Activated CD4-positive, alpha-beta T cell treated with anti-CD3 and anti-CD28 coated beads, Interleukin-2, amount 50 U/mL, for 48 hours (primary cell): ENCODE results near the gene ZNF514.
"Not testable (repeated sequence)": the region's sequence is repeated elsewhere in the genome, so short reads cannot be mapped to it uniquely, and the experiment has no call there.

ENCODE experiments used
- DNase-seq, 2 experiments: peaks; one replicate each; pipeline ENCODE4 v3.0.0-alpha.2; 2020

ZNF514 gene

DNA sequence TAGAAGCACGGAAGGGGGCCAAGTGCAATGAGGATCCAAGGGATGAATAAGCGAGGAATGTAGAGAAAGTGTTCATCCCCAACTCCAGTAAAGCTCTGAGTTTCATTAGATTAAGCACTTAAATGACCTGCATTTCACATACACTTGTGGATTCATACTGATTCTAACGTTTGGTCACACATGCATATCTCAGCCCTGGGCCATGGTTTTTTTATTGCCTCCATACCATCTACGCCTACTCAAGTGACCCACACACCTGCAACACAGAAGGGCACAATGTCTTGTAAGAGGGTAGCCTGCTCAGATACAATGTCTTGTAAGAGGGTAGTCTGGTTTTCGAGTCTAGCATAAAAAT lies 37.5 kb downstream of the ZNF514 start:
- DNase-seq, result no peak

DNA sequence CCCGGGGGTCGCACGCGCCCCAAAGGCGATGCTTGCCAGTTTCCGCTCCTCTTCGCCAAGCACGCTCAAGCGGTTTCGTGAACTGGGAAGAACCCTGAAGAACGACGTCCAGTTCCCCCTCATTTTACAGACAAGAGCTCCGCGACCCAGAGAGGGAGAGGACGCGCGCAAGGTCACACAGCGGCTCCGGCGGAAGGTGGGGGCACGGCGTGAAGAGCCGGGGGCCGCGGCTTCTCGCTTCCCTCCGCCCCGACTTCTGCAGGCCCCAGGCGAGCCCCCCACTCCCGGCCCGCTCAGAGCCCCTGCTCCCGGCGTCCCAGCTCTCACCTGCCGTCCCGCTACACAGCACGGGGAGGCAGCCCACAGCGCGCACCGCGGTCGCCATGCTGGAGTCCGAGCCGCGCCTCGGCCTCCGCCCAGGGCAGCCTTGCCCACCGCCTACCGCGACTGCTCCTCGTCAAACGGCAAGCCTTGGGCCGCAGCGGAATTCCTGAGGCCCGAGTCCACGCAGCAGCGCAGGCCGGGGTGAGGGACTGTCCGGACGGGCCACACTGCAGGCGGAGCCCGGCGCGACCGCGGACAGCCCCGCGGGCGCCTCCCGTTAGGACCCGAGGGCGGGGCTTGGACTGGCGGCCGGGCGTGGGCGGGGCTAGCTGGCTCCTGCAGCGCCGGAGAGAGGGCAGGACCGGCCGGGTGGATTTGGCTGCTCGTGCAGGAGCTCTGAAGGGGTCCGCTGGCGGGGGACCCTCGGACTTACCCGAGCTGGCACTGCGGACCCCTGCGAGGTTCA lies 38.0 kb downstream of the ZNF514 start, which contains the start of gene MRPS5:
TSS of gene MRPS5 (minus strand) at position 402 of the 790 bp plus-strand sequence. CDS start at position 385, 17 bp downstream.
- peak; percentile 93 to 94 for DNase-seq

DNA sequence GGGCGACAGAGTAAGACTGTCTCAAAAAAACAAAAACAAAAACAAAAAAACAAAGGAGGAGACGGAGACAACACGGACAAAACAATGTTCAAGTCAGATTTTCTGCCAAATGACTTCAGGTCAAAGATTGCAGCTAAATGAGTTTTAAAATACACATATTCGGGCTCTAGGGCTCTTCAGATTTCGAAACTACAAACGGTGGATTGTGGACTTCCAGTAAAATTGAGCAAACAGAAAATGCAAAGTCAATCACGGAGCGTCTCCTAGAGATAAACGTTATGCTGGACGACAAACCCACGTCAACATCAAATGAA lies 38.6 kb downstream of the ZNF514 start:
- DNase-seq, result no peak

DNA sequence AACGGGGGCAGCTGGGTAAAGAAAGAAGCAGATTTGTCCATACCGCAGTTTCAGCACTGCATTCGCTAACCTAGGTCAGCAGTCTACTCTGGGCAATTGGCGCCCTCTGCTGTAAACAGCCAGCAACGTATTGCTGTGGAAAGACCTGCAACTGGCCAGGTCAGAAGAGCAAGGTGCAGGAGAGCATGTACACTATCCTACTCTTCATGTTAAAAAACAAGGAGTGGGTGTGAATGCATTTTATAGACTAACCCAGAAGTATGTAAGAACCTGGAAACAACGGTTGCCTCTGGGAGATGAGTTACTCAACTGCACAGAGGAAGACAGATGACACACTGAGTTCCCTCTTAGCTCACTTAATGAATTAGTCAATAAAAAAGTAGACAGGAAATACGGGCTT lies 44.2 kb downstream of the ZNF514 start:
- peak; percentile 76 to 78 for DNase-seq

DNA sequence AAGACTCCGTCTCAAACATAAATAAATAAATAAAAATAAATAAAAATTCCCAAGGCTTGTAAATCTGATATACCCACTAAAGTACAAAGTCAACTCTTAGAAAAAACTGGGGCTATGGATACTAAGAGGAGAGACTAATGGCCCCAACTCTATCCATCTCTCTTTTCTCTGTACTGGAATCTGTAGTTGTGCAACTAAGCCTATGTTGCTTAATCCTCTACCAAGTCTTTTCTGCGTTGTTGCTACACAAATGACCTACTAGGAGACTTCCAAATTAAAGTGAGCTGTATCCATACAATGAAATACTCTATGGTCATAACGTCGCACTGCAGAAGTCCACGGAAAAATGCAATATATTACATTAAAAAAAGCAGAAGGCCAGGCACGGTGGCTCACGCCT lies 46.2 kb downstream of the ZNF514 start:
- DNase-seq, result no peak

DNA sequence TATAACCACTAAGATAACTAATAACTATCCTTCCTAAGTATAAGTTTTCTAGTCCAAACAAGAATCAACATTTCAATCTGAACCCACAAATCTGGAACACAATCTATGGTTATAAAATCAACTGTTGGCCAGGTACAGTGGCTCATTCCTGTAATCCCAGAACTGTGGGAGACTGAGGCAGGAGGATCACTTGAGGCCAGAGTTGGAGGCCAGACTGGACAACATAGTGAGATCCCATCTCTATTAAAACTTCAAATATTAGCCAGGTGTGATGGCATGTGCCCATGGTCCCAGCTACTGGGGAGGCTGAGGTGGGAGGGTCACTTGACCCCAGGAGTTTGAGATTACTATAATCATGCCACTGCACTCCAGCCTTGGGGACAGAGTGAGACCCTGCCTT lies 49.3 kb downstream of the ZNF514 start:
- DNase-seq, result no peak

DNA sequence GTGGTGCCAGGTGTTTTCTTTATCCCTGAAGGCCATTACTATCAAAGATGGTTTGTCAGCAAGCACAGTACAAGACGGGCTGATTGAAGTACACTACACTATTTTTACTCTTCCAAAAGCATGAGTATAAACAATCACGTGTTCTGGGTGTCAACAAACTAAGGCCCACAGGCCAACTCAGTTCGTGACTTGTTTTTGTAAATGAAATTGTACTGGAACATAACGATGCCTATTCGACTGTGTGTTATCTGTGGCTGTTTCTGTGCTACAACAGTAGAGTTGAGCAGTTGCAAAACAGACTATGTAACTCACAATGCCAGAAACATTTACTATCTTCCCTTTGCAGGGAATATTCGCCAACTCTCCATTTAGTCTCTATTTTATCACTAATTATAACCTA lies 50.4 kb downstream of the ZNF514 start:
- DNase-seq, result no peak

DNA sequence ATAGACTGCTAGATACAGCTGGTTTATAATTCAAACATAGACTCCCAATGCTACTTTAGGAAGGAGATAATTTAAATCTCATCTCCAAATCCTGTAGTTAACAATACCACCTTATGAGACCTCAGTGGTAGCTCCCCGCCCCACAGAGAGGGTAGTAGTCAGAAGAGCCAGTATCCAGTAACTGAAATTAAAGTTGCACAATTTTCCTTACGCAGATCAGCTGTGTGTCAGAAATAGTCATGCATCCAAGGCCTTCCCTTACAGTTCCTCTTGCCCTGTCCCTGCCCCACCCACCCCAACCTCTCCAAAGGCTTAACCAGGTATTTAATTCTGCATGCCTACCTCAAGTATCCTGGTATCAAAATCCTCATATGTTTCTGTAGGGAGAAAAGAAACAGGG lies 53.6 kb downstream of the ZNF514 start:
- DNase-seq, result no peak

DNA sequence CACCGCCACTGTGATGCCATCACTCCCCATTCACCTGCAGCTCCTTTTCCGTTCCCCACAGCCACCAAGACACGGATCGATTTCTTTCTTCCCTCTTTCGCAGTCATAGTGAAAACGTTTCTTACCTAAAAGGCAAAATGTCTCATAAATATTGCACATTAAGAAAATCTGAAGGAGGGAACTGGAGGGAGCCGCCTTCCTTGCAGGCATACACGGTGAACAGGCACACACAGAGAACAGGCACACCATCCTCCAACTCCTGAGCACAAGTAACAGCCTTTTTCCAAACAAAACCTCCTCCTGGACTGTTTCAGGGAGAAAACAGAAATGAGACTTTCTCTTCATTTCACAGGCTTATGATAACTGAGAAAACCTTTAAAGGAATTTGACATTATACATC lies 55.0 kb downstream of the ZNF514 start:
- DNase-seq, result no peak

DNA sequence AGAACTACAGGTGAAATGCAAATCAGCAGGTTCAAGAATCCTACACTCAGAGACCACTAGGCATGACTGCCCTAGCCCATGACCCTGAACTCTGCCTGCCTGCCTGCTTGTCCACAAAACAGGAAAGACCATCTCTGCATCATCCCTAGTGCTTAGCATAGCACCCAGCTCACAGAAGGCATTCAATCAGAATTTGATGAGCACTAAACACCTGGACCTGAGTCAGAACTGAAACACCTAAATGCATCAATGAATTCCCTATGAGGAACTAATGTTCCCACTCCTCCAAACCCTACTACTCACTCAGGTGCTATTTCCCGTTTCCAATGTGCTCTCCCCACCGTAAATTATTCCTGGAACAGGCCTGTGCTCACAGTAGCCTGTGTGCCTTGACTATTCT lies 59.7 kb downstream of the ZNF514 start:
- DNase-seq, result no peak

DNA sequence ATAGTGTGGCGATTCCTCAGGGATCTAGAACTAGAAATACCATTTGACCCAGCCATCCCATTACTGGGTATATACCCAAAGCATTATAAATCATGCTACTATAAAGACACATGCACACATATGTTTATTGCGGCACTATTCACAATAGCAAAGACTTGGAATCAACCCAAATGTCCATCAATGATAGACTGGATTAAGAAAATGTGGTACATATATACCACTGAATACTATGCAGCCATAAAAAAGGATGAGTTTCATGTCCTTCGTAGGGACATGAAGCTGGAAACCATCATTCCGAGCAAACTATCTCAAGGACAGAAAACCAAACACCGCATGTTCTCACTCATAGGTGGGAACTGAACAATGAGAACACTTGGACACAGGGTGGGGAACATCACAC lies 61.4 kb downstream of the ZNF514 start:
- not testable (repeated sequence) for DNase-seq
